Right lung (tissue), 5 donors: ENCODE results near the gene UMODL1. TPM values are rescaled to one million over a fixed set of nuclear protein-coding genes. Genes with fewer than 3 reads are reported as not detected.
"Not testable (repeated sequence)": the region's sequence is repeated elsewhere in the genome, so short reads cannot be mapped to it uniquely, and the experiment has no call there.

Source experiments
- DNase-seq, 2 donors: peaks; one replicate each; pipeline ENCODE4 v3.0.0-alpha.2; 2013
- polyA plus RNA-seq, 5 donors: library from polyadenylated mRNA; unstranded; fragments of 120-200 nt; gene quantifications; one replicate each; pipeline versions ENCODE4 v1.2.1 to v1.2.3, GENCODE V29; 2013; ENCODE audit warnings: inconsistent platforms in 1 of 5, low replicate concordance in 1 of 5; ENCODE audit not compliant: insufficient read length in 5 of 5, insufficient read depth in 1 of 5

The UMODL1 gene
- polyA plus RNA-seq, 5 donors: 0.10 to 0.35 (median 0.33) TPM

- no peak for DNase-seq
Measured at GRCh38 chr21:42060166-42060565, 11.0 kb upstream of the UMODL1 start.

GRCh38 chr21:42061195-42061985 lies 9.7 kb upstream of the UMODL1 start:
- DNase-seq: no peak

GRCh38 chr21:42061986-42062235 lies 9.2 kb upstream of the UMODL1 start:
- no peak for DNase-seq

DNA sequence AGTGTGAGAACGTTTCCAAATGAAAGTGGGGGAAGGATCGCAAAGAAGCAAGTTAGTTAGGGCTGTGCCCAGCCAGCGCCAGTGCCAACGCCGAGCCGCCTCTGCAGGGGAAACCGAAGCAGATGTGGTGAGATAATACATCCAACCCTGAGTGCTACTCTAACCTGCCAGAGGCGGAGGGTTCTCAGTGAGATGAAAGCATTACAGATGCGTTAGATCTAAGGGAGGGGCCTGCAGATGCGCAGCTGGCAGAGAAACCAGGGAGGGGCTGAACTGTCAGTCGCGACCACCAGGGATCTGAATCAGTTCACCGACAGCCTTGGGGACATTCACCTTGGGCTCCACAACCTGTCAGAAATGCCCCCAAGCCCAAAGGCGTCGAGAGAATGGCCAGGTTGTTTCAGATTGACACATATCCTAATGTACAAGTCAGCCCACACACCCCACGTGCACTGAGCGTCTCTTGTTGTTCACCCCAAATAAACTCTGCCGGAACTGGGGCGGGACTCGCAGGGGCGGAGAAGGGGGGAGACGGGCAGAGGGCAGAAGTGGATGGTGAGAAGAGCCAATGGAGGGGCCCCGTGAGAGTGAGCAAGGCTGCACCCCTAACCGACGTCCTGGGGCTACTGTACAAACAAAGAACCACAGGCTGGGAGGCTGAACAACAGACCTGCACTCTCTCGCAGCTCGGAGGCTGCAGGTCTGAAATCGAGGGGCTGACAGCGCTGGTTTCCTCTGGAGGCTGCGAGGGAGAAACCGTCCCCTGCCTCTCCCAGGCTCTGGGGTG lies 8.7 kb upstream of the UMODL1 start:
- DNase-seq: no peak

DNA sequence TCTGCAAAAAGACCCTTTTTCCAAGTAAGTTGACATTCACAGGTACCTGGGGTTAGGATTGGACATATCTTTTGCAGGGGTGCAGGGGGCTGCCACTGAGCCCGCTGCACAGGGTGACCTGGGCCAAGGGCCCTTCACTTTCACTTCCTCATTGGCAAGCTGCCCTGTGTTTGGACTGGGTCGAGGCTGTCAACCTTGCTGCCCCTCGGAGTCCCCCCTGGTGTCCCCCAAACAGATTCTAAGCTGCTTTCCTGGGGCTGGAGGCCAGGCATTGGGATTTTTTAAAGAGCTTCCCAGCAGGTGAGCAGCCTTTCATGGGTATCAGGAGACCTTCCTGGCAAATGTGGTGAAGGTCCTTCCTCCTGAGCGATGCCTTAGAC lies 7.9 kb upstream of the UMODL1 start:
- DNase-seq: no peak

- DNase-seq: no peak
Measured at GRCh38 chr21:42063571-42064521, 7.3 kb upstream of the UMODL1 start.

DNA sequence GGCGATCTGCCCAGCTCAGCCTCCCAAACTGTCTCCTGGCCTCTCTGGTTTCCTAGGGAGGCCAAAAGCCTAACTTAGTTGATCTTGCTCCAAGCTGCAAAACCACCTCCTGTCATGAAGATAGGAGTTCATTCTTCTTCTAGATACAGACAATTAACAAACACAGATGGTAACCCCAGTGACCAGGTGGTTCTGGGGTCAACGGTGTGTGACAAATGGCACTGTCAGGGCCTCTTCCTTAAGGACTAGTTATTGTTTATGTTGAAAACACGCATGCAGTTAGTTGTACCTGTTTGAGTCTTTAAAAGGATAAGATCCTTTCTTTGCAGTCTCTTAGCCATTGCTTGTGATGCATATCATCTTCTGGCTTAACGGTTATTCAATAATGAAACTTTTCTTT lies 4.6 kb upstream of the UMODL1 start:
- DNase-seq: no peak

DNA sequence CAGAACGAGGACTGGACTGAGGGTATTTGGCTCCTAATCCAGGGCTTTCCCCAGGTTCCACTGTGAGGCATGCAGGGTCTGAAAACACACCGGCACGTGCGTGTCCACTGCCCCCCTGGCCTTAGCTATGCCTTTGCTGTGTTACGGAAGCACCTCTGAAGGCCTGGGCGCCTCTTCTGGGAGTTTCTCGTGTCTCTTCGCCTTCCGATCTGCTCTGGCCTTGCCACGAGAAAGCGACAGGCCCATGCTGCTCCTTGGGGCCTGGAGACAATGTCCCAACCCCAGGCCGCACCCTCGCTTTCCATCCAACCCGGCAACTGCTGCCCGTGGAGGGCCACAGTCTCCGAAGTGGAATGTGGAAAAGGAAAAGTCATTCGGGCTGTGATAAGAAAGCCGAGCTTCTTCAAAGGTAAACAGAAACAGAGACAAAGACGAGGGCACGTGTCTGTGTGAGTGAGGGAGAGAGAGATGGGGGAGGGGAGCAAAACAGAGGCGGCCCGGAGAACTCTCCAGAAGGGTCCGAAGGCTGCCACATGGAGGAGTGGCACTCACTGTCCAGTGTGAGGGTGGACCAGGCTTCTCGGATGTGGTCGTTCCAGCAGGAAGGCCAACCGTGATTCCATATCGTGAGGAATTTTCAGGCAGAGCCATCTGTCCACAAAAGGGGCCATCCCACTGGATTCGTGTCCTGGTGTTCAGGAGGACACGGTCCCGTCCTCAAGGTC lies 3.4 kb upstream of the UMODL1 start:
- DNase-seq: no peak

DNA sequence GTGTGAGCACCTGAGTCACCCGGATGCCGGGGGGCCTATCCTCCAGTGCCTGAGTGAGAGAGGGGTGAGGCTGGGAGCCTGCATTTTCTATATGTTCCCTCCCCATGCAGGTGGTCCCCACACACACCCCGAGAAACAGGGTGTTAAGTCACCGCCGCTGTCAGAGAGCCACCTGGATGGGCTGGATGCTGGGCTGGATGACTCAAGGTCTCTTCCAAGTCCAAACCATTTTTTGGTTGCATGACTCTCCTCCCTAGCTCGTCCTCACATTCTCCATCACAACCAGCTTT lies 2.9 kb upstream of the UMODL1 start:
- DNase-seq: no peak

DNA sequence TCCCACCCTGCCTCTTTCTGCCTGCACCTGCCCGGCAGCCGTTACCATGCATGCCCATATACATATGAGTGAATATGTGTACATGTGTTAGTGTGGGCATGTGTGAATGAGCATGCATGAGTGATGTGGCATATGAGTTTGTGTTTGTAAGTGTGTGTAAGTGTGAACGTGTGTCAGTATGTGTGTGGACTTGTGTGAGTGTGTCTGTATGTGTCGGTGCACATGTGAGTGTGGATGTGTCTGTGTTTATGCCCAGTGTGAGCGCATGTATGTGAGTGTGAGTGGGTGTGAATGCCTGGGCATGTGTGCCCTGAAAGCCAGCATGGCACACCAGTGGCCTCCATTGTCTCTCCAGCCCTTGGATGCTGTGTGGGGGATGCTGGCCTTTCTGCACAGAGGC lies 2.5 kb upstream of the UMODL1 start:
- no peak for DNase-seq

DNA sequence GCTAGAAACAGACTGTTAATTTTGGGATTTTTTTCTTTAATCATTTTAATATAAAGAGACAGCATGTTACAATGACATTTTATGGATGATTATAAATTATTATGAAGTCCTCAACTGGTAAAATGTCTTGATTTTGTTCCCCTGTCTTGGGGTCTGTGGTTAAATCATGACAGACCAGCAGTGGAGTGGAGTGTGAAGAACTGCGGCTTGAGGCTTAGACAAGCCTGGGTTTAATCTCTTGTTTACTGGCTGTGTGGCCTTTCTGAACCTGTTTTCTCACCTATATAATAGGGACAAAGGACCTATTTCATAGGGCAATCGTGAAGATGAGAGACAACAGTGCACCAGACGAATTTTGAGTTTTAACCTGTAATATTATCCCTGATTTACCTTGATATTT lies 1.8 kb upstream of the UMODL1 start:
- no peak for DNase-seq

DNA sequence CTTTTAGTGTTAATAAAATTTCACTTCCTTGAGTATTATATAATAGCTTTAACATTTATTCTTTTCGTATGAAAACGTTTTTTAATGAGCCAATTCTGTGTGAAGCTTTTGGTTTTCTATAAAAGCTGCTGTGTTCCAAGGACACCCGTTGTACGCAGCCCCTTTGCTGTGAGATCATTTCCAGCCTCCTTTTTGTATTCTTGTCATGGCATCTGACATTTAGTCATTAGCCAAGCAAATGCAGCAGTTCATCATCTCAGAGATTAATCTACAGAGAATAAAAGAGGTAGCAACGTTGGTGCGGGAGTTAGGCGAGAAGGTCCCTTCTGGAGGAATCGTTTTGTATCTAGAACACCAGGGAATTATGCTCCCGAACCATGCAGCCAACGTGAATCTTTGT lies 1.3 kb upstream of the UMODL1 start:
- DNase-seq: no peak

- no peak for DNase-seq
Measured at GRCh38 chr21:42073145-42074099, 2.3 kb downstream of the UMODL1 start.

GRCh38 chr21:42075686-42076471 lies 4.8 kb downstream of the UMODL1 start:
- DNase-seq: no peak

GRCh38 chr21:42077685-42078238 lies 6.6 kb downstream of the UMODL1 start:
- DNase-seq: not testable (repeated sequence)

GRCh38 chr21:42078247-42079007 lies 7.3 kb downstream of the UMODL1 start:
- DNase-seq: not testable (repeated sequence)

- no peak for DNase-seq
Measured at GRCh38 chr21:42079008-42079938, 8.2 kb downstream of the UMODL1 start.
